T-helper 17 cell (primary cell): Measurements from ENCODE around the gene PJA2. TPM values are rescaled to one million over a fixed set of nuclear protein-coding genes. Genes with fewer than 3 reads are reported as not detected.
A peak's percentile ranks its signal among the peaks of the same experiment; 100 is the strongest.
"Not testable (repeated sequence)": the region's sequence is repeated elsewhere in the genome, so short reads cannot be mapped to it uniquely, and the experiment has no call there.

Experiments
- ATAC-seq: fragments of 150-1000 bp; cut with Tn5 transposase; 2 replicates; pipeline ENCODE4 v1.10.0; 2021; ENCODE audit warnings: mild to moderate bottlenecking, moderate library complexity
- DNase-seq, 3 donors: peaks; one replicate each; pipeline versions ENCODE4 v3.0.0 to v3.0.0-alpha.2; 2020 to 2021
- H3K9me3 ChIP-seq: one replicate; pipeline ENCODE4 v1.7.0; 2013; ENCODE audit warnings: low read length, mild to moderate bottlenecking; ENCODE audit not compliant: control insufficient read depth, poor library complexity, severe bottlenecking
- H3K27ac Mint-ChIP-seq: one replicate; pipeline ENCODE4 v1.8.0; 2022; ENCODE audit warnings: mild to moderate bottlenecking, moderate library complexity, mixed read lengths
- H3K27me3 Mint-ChIP-seq: one replicate; pipeline ENCODE4 v1.8.0; 2022; ENCODE audit warnings: mixed read lengths
- H3K36me3 Mint-ChIP-seq: one replicate; pipeline ENCODE4 v1.8.0; 2022; ENCODE audit warnings: low read depth, mixed read lengths
- H3K4me1 Mint-ChIP-seq: one replicate; pipeline ENCODE4 v1.8.0; 2022; ENCODE audit warnings: mild to moderate bottlenecking, mixed read lengths
- H3K4me3 Mint-ChIP-seq: one replicate; pipeline ENCODE4 v1.8.0; 2022; ENCODE audit warnings: mild to moderate bottlenecking, moderate library complexity, mixed read lengths
- total RNA-seq, 4 donors: library from RNA in 2 of 4; stranded (reverse) in 2 of 4; gene quantifications; one replicate each; pipeline ENCODE4 v1.2.3 and lab custom pipeline; 2022 to 2026

Gene PJA2
- total RNA-seq, 2 donors from 2014 or later = 63.9 to 68.0 TPM

DNA sequence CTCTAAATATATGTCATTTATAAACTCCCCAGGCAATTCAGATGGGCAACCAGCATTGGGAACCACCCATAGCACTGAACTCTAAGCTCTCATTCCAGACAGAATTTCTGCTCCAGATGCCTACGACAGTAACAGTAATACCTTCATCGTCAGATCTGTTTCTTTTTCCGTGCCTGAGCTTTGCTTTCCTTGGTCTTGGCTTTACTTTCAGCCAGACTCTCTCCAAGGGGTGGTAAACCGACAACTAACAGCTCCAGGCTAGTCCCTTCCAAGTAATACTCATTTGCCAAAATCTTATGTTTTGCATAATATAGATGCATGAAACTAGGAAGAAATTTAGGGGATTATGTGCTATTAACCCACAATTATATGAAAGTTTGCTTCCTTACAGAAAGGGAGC lies 102.3 kb downstream of the PJA2 start:
- Mint-ChIP-seq H3K27ac (no peak overlapping the region), H3K4me1 (no peaks in the 10 kb centered on the region), H3K36me3 (peaks cover 2% of the 10 kb centered on the region), H3K4me3 (no peak overlapping the region), H3K27me3 (no peaks in the 10 kb centered on the region)
- DNase-seq (no peak), ATAC-seq (no peak)
- H3K9me3 ChIP-seq = no peaks in the 10 kb centered on the region

DNA sequence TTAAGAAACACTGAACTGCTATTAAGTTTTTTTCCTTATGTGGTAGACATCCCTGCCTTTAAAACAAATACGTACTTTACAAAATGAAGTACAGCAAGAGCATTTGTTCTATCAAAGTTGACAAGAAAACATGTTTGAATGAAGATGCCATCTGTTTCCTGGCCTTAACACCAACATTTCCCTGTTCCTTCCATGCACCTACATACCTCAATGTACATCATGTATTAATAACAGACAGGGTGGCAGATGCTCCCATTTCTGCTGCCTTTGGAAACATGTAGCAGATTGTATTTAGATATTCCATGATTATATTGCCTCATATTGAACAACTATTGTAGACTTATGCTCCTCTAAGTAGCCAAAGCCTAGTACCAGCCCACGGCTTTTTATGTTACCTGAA lies 104.4 kb downstream of the PJA2 start:
- no peak overlapping the region for H3K4me3 Mint-ChIP-seq
- H3K4me1 Mint-ChIP-seq = no peaks in the 10 kb centered on the region
- H3K36me3 Mint-ChIP-seq = no peaks in the 10 kb centered on the region
- H3K9me3 ChIP-seq = no peaks in the 10 kb centered on the region
- DNase-seq (no peak), ATAC-seq (no peak)
- H3K27me3 Mint-ChIP-seq = no peaks in the 10 kb centered on the region
- H3K27ac Mint-ChIP-seq = no peak overlapping the region

DNA sequence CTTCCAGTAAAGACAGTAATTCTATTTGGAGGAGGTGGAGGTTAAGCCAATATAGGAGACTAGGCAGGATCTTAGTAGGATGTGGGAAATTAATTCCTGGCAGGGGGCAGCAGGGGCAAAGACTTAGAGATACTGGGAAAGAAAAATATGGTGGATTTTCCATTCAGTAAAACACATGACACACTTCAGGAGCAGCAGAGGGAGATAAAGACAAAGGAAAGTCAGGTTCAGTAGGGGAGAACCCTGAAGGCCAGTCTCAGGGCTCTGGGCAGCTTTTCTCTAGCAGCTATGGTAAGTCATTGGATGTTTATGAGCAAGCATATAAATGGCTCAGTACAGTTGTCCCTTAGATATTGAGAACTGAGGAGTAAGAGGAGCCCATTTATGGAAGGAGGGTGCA lies 105.5 kb downstream of the PJA2 start:
- DNase-seq = no peak
- ATAC-seq = no peak
- Mint-ChIP-seq H3K4me1 (no peaks in the 10 kb centered on the region), H3K36me3 (no peaks in the 10 kb centered on the region), H3K27me3 (no peaks in the 10 kb centered on the region), H3K27ac (no peak overlapping the region), H3K4me3 (no peak overlapping the region)
- no peaks in the 10 kb centered on the region for H3K9me3 ChIP-seq

DNA sequence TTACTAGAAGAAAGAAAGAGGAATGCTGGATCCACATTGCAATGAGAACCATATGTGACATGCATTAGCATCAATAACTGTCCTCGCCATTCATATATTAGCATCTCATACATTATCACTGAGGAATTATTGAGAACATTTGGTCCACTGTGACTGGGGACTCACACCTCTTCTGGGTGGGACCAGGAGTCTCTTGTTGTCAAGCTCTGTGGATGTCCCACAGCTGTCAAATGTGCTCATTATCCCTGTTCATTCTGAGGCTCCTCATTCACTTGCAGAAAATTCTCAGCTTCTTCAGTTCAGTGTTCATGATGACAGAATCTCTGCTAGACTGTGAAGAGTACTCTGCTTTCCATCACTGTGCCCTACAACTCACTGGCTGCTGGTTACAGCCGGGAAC lies 109.4 kb downstream of the PJA2 start:
- no peak for DNase-seq
- no peak overlapping the region for H3K4me3 Mint-ChIP-seq
- H3K27ac Mint-ChIP-seq = no peak overlapping the region
- H3K36me3 Mint-ChIP-seq = no peaks in the 10 kb centered on the region
- peaks cover 2% of the 10 kb centered on the region for H3K4me1 Mint-ChIP-seq
- H3K27me3 Mint-ChIP-seq = no peaks in the 10 kb centered on the region
- no peak for ATAC-seq
- no peaks in the 10 kb centered on the region for H3K9me3 ChIP-seq

DNA sequence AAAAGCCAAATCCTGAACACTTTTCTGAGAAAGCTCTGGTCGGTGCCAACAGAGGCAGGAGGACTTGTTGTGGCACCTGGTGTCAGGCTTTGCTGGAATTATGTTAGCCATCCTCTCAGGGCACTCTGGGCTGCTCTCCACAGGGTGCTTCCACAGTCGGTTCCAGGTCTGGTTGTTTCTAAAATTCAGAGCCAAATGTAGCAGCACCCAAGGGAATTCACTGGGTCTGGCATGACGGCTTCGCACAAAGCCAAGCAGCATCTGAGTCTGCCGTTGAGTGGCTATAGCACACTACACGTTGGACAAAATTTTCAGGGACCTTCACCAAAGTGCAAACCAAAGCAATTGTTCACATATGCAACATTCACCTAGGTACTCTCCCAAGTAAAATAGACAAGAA lies 110.2 kb downstream of the PJA2 start:
- no peaks in the 10 kb centered on the region for H3K9me3 ChIP-seq
- ATAC-seq (no peak), DNase-seq (no peak)
- H3K27me3 Mint-ChIP-seq = no peaks in the 10 kb centered on the region
- no peak overlapping the region for H3K27ac Mint-ChIP-seq
- H3K4me3 Mint-ChIP-seq = no peak overlapping the region
- H3K36me3 Mint-ChIP-seq = no peaks in the 10 kb centered on the region
- H3K4me1 Mint-ChIP-seq = peaks cover 2% of the 10 kb centered on the region

DNA sequence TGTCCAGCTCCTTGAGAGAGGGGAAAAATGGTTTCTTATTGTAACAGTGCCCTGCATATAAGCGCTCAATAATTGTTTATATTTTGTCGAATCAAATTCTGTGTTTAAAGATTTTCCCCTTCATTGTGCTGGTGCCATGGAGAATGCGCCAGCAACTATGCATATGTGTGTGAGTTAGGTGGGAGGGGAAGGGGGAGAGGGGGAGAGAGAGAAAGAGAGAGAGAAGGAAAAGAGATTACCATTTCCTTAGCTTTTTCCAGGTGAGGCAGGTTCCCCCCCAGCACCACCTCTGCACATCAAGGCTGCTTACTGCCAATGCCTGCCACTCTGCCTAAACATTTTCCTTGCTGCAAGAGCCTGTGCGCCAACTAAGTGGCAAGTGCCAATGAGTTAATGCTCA lies 111.0 kb downstream of the PJA2 start:
- H3K9me3 ChIP-seq = no peaks in the 10 kb centered on the region
- Mint-ChIP-seq H3K36me3 (no peaks in the 10 kb centered on the region), H3K27ac (no peak overlapping the region), H3K4me1 (peaks cover 2% of the 10 kb centered on the region), H3K27me3 (no peaks in the 10 kb centered on the region), H3K4me3 (no peak overlapping the region)
- DNase-seq = no peak
- no peak for ATAC-seq

DNA sequence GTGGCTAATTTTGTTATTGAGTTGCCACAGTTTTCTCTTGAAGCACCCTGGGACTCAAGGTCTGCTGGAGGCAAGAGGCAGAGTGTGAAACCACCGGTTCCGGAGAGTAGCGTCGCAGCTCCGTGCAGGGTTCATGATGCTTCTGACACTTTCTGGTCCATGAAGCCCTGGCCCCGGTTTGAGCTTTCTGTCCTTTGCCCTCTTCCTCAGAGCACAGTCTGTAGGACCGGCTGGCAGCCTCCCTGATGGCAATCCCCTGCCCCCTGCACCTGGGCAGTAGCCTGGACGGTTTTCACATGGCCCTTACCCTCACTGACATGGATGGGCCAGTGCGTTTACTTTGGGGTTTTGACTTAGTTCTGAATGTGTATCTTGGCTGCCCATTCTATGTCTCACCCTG lies 111.9 kb downstream of the PJA2 start:
- ATAC-seq (no peak), DNase-seq (no peak)
- H3K4me1 Mint-ChIP-seq = peaks cover 2% of the 10 kb centered on the region
- no peak overlapping the region for H3K4me3 Mint-ChIP-seq
- H3K9me3 ChIP-seq = no peaks in the 10 kb centered on the region
- H3K27me3 Mint-ChIP-seq = no peaks in the 10 kb centered on the region
- no peaks in the 10 kb centered on the region for H3K36me3 Mint-ChIP-seq
- peak overlapping the region; percentile 51 for H3K27ac Mint-ChIP-seq

DNA sequence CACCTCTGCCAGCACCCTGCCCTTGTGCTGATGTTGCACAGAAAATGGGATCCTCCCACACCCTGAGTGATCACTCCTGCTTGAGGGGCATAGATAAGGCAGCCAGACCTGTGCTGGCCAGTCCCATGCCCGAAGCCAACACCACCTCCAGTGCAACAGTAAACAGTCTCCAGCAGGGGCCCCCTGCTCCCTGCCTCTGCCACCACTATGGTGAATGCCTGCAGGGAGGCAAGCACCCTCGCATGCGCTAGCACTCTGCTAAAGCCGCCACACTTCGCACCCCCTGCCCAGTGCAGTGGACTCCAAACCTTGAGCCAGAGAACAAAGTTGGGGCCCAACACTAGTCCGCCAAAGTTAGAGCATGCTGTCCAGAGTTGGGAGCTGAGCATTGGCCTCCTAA lies 118.7 kb downstream of the PJA2 start:
- ATAC-seq (no peak), DNase-seq (no peak)
- Mint-ChIP-seq H3K4me1 (no peaks in the 10 kb centered on the region), H3K27me3 (no peaks in the 10 kb centered on the region), H3K27ac (no peak overlapping the region), H3K36me3 (peaks cover 2% of the 10 kb centered on the region), H3K4me3 (no peak overlapping the region)
- H3K9me3 ChIP-seq = peaks cover 7% of the 10 kb centered on the region

DNA sequence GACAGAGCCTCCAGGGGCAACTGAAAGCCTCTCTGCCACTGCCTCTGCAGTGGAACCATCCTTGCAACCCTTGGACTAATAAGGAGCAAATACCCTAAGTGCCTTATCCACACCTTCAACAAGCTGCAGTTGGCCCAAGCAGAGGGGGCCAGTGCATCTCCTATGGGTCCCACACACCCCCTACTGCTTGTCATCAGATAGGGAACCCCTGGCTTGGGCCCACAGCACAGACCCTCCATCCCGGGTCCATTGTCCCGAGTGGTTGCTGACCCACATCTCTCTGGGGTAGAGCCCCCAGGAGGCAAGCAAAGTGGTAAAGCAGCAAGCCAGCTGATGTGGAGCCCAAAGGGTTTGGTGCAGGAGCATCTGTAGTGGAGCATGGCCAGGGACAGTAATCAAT lies 119.5 kb downstream of the PJA2 start:
- Mint-ChIP-seq H3K4me1 (no peaks in the 10 kb centered on the region), H3K36me3 (peaks cover 2% of the 10 kb centered on the region), H3K27me3 (no peaks in the 10 kb centered on the region), H3K4me3 (no peak overlapping the region), H3K27ac (no peak overlapping the region)
- peaks cover 7% of the 10 kb centered on the region for H3K9me3 ChIP-seq
- ATAC-seq (no peak), DNase-seq (no peak)

DNA sequence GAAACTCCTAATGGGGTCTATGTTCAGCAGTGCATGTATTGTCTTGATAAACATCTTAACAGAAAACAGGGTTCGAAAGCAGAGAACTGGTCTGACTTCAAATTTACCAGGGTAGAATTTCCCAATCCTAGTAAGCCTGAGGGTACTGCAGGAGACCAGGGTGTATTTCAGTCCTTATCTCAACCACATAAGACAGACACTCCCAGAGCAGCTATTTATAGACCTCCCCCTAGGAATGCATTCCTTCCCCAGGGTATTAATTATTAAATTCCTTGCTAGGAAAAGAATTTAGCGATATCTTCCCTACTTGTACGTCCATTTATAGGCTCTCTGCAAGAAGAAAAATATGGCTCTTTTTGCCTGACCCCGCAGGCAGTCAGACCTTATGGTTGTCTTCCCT lies 123.1 kb downstream of the PJA2 start:
- not testable (repeated sequence) for ATAC-seq, H3K36me3 Mint-ChIP-seq, H3K4me1 Mint-ChIP-seq, H3K4me3 Mint-ChIP-seq, H3K9me3 ChIP-seq, H3K27ac Mint-ChIP-seq, H3K27me3 Mint-ChIP-seq, DNase-seq
